Esophagus muscularis mucosa (tissue), 3 donors: ENCODE measurements around the gene SH3PXD2A.

Experiments
- EP300 ChIP-seq: sonication (generic); formaldehyde crosslinking; IDR thresholded peaks from one replicate; pipeline ENCODE4 v1.6.1; 2017; ENCODE audit warnings: antibody characterized with exemption
- TF ChIP-seq, protein P1 (sequence below), 3 experiments: fragments of 200-600 bp in 2 of 3; fragments of 450-650 bp in 1 of 3; sonication (generic) in 2 of 3; IDR thresholded peaks; one replicate each; pipeline ENCODE4 v1.5.1; 2017 to 2019; ENCODE audit warnings: antibody characterized with exemption in 3 of 3, mild to moderate bottlenecking in 2 of 3, moderate library complexity in 1 of 3

- TF ChIP-seq, protein P1, sequence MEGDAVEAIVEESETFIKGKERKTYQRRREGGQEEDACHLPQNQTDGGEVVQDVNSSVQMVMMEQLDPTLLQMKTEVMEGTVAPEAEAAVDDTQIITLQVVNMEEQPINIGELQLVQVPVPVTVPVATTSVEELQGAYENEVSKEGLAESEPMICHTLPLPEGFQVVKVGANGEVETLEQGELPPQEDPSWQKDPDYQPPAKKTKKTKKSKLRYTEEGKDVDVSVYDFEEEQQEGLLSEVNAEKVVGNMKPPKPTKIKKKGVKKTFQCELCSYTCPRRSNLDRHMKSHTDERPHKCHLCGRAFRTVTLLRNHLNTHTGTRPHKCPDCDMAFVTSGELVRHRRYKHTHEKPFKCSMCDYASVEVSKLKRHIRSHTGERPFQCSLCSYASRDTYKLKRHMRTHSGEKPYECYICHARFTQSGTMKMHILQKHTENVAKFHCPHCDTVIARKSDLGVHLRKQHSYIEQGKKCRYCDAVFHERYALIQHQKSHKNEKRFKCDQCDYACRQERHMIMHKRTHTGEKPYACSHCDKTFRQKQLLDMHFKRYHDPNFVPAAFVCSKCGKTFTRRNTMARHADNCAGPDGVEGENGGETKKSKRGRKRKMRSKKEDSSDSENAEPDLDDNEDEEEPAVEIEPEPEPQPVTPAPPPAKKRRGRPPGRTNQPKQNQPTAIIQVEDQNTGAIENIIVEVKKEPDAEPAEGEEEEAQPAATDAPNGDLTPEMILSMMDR (IDR thresholded peaks at IDR 0.05): no peak
- TF ChIP-seq EP300: no peak
These were observed 86.2 kb downstream of the SH3PXD2A start for GRCh38 chr10:103769176-103769575.
